GM19438 (cell line): Measurements from ENCODE around the gene ZNF292.
A peak's percentile ranks its signal among the peaks of the same experiment; 100 is the strongest.
"Not testable (repeated sequence)": the region's sequence is repeated elsewhere in the genome, so short reads cannot be mapped to it uniquely, and the experiment has no call there.

Experiments used
- ATAC-seq: cut with Tn5 transposase; IDR thresholded peaks from one replicate; pipeline ENCODE4 v1.9.1; 2021; ENCODE audit warnings: low read depth; ENCODE audit not compliant: unreplicated experiment

ZNF292 gene

GRCh38 chr6:87154993-87155841, at the start of gene ZNF292:
Gene ZNF292, plus strand, starts transcription at chr6:87155565. Its CDS starts 27 bp downstream, at chr6:87155592.
- ATAC-seq, result peak; percentile 73

GRCh38 chr6:87105823-87106222, 49.5 kb upstream of the ZNF292 start:
- no peak for ATAC-seq

GRCh38 chr6:87110636-87111035, 44.7 kb upstream of the ZNF292 start:
- no peak for ATAC-seq

- ATAC-seq, result no peak
Observed at GRCh38 chr6:87115402-87116135, 39.8 kb upstream of the ZNF292 start.

- no peak for ATAC-seq
Observed at GRCh38 chr6:87116922-87117321, 38.4 kb upstream of the ZNF292 start.

- no peak for ATAC-seq
Observed at GRCh38 chr6:87118054-87118453, 37.3 kb upstream of the ZNF292 start.

GRCh38 chr6:87122477-87122876, 32.9 kb upstream of the ZNF292 start:
- ATAC-seq, result no peak

GRCh38 chr6:87124074-87124473, 31.3 kb upstream of the ZNF292 start:
- no peak for ATAC-seq

- ATAC-seq, result no peak
Observed at GRCh38 chr6:87126501-87126900, 28.9 kb upstream of the ZNF292 start.

GRCh38 chr6:87127737-87128136, 27.6 kb upstream of the ZNF292 start:
- no peak for ATAC-seq

- ATAC-seq, result no peak
Observed at GRCh38 chr6:87136963-87137362, 18.4 kb upstream of the ZNF292 start.

GRCh38 chr6:87139236-87139635, 16.1 kb upstream of the ZNF292 start:
- ATAC-seq, result peak; percentile 81

GRCh38 chr6:87139927-87140326, 15.4 kb upstream of the ZNF292 start:
- ATAC-seq, result not testable (repeated sequence)

GRCh38 chr6:87146363-87146762, 9.0 kb upstream of the ZNF292 start:
- peak; percentile 64 for ATAC-seq

- no peak for ATAC-seq
Observed at GRCh38 chr6:87150406-87150805, 5.0 kb upstream of the ZNF292 start.

- ATAC-seq, result no peak
Observed at GRCh38 chr6:87151471-87151780, 3.9 kb upstream of the ZNF292 start.

- ATAC-seq, result peak; percentile 34
Observed at GRCh38 chr6:87151781-87152525, 3.4 kb upstream of the ZNF292 start.

GRCh38 chr6:87152526-87152955, 2.8 kb upstream of the ZNF292 start:
- no peak for ATAC-seq

GRCh38 chr6:87154641-87154992, 748 bp upstream of the ZNF292 start:
- ATAC-seq, result no peak

GRCh38 chr6:87155842-87156815, 764 bp downstream of the ZNF292 start:
- peak; percentile 0 for ATAC-seq
